ENCODE data around the gene DACT1.

Gene DACT1

DNA sequence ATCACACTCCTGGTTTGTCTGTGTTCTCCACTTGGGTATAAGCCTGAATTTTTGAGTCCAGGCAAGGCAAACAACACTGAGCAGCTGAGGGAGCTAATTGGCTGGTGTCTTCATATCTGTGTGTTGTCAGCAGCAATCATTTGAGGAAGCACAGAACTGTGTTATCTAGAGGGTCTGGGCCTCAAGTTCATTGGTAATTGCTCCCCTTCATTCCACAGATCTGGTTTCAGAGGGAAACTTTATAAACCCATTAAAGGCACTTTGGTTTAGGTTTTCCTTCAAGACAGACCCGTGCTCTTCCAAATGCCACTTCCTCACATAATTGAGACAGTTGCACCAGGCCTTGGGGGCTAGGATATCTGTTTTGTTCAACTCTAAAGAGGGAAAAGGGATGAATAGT, 5.6 kb downstream of the DACT1 start:
- peaks cover 9% of the 10 kb centered on the region for H3K27me3 ChIP-seq (ENCODE audit: insufficient read depth, insufficient read length)

GRCh38 chr14:58645641-58646040, 7.9 kb downstream of the DACT1 start:
- Histone ChIP-seq H3K9me3 (ENCODE audit: insufficient read depth, low read length) (no peaks in the 10 kb centered on the region), H3K9ac (ENCODE audit: insufficient read length, low read depth) (no peak overlapping the region), H3K27me3 (ENCODE audit: insufficient read depth, insufficient read length) (no peaks in the 10 kb centered on the region), H3K36me3 (ENCODE audit: insufficient read depth, insufficient read length, low read length) (peaks cover 82% of the 10 kb centered on the region), H3K4me1 (ENCODE audit: insufficient read depth, insufficient read length) (no peaks in the 10 kb centered on the region), H3K4me3 (ENCODE audit: insufficient read length, low read depth) (no peak overlapping the region)
- DNase-seq (ENCODE audit: low read depth, low spot score), result no peak
- TF ChIP-seq YY1 (IDR thresholded peaks at IDR 0.05; ENCODE audit: insufficient read depth, insufficient read length) (no peak), ZNF274 (IDR thresholded peaks at IDR 0.05; ENCODE audit: low read depth, low read length) (no peak), SUZ12 (IDR thresholded peaks at IDR 0.05; ENCODE audit: extremely low read depth, insufficient read depth, insufficient read length) (no peak)

More for the DNA sequence above, 5.6 kb downstream of the DACT1 start:
- Histone ChIP-seq H3K9me3 (ENCODE audit: insufficient read depth, low read length) (no peaks in the 10 kb centered on the region), H3K9ac (ENCODE audit: insufficient read length, low read depth) (no peak overlapping the region), H3K4me1 (ENCODE audit: insufficient read depth, insufficient read length) (no peaks in the 10 kb centered on the region), H3K4me3 (ENCODE audit: insufficient read length, low read depth) (no peak overlapping the region), H3K36me3 (ENCODE audit: insufficient read depth, insufficient read length, low read length) (peaks cover 82% of the 10 kb centered on the region)
- no peak for DNase-seq (ENCODE audit: low read depth, low spot score)
- TF ChIP-seq SUZ12 (IDR thresholded peaks at IDR 0.05; ENCODE audit: extremely low read depth, insufficient read depth, insufficient read length) (no peak), ZNF274 (IDR thresholded peaks at IDR 0.05; ENCODE audit: low read depth, low read length) (no peak), YY1 (IDR thresholded peaks at IDR 0.05; ENCODE audit: insufficient read depth, insufficient read length) (no peak)

DNA sequence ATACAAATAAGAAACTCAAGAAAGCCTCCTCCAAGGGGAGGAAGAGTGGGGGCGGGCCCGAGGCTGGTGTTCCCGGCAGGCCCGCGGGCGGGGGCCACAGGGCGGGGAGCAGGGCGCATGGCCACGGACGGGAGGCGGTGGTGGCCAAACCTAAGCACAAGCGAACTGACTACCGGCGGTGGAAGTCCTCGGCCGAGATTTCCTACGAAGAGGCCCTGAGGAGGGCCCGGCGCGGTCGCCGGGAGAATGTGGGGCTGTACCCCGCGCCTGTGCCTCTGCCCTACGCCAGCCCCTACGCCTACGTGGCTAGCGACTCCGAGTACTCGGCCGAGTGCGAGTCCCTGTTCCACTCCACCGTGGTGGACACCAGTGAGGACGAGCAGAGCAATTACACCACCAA, 8.7 kb downstream of the DACT1 start:
- H3K4me3 ChIP-seq (ENCODE audit: insufficient read length, low read depth), result no peak overlapping the region
- H3K4me1 ChIP-seq (ENCODE audit: insufficient read depth, insufficient read length), result no peaks in the 10 kb centered on the region
- peaks cover 74% of the 10 kb centered on the region for H3K36me3 ChIP-seq (ENCODE audit: insufficient read depth, insufficient read length, low read length)
- H3K9me3 ChIP-seq (ENCODE audit: insufficient read depth, low read length), result no peaks in the 10 kb centered on the region
- no peak overlapping the region for H3K9ac ChIP-seq (ENCODE audit: insufficient read length, low read depth)
- H3K27me3 ChIP-seq (ENCODE audit: insufficient read depth, insufficient read length), result no peaks in the 10 kb centered on the region
- no peak for DNase-seq (ENCODE audit: low read depth, low spot score)
- no peak for TF ChIP-seq YY1 (IDR thresholded peaks at IDR 0.05; ENCODE audit: insufficient read depth, insufficient read length)
- TF ChIP-seq ZNF274 (IDR thresholded peaks at IDR 0.05; ENCODE audit: low read depth, low read length), result no peak
- TF ChIP-seq SUZ12 (IDR thresholded peaks at IDR 0.05; ENCODE audit: extremely low read depth, insufficient read depth, insufficient read length), result no peak

DNA sequence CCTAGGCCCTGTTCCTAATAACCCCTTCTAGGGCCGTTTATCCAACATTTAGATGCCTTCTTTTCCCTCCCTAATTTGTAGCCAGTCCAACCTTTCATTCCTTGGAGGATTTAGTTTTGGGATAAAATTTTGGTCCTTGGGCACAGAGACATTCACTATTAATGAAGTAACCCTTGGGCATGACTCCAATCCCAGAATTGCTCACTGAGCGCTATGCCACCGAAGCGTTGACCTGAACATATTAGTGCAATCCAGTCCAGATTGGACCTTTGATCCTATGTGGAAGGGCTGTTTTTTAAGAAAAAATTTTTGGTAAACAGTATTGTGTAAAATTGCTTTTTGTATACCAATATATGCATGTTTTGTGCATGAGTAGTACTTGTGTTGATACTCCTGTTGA, 10.0 kb downstream of the DACT1 start:
- no peak for DNase-seq (ENCODE audit: low read depth, low spot score)

GRCh38 chr14:58650857-58651256, 13.1 kb downstream of the DACT1 start:
- Histone ChIP-seq H3K4me1 (ENCODE audit: insufficient read depth, insufficient read length) (no peaks in the 10 kb centered on the region), H3K27me3 (ENCODE audit: insufficient read depth, insufficient read length) (no peaks in the 10 kb centered on the region), H3K9me3 (ENCODE audit: insufficient read depth, low read length) (no peaks in the 10 kb centered on the region), H3K9ac (ENCODE audit: insufficient read length, low read depth) (no peak overlapping the region), H3K36me3 (ENCODE audit: insufficient read depth, insufficient read length, low read length) (peaks cover 30% of the 10 kb centered on the region), H3K4me3 (ENCODE audit: insufficient read length, low read depth) (no peak overlapping the region)
- TF ChIP-seq YY1 (IDR thresholded peaks at IDR 0.05; ENCODE audit: insufficient read depth, insufficient read length) (no peak), SUZ12 (IDR thresholded peaks at IDR 0.05; ENCODE audit: extremely low read depth, insufficient read depth, insufficient read length) (no peak), ZNF274 (IDR thresholded peaks at IDR 0.05; ENCODE audit: low read depth, low read length) (no peak)
- no peak for DNase-seq (ENCODE audit: low read depth, low spot score)

More for the DNA sequence above, 10.0 kb downstream of the DACT1 start:
- H3K27me3 ChIP-seq (ENCODE audit: insufficient read depth, insufficient read length), result no peaks in the 10 kb centered on the region
- H3K4me1 ChIP-seq (ENCODE audit: insufficient read depth, insufficient read length), result no peaks in the 10 kb centered on the region
- no peaks in the 10 kb centered on the region for H3K9me3 ChIP-seq (ENCODE audit: insufficient read depth, low read length)
- no peak overlapping the region for H3K9ac ChIP-seq (ENCODE audit: insufficient read length, low read depth)
- H3K4me3 ChIP-seq (ENCODE audit: insufficient read length, low read depth), result no peak overlapping the region
- TF ChIP-seq YY1 (IDR thresholded peaks at IDR 0.05; ENCODE audit: insufficient read depth, insufficient read length) (no peak), SUZ12 (IDR thresholded peaks at IDR 0.05; ENCODE audit: extremely low read depth, insufficient read depth, insufficient read length) (no peak), ZNF274 (IDR thresholded peaks at IDR 0.05; ENCODE audit: low read depth, low read length) (no peak)
- H3K36me3 ChIP-seq (ENCODE audit: insufficient read depth, insufficient read length, low read length), result peaks cover 61% of the 10 kb centered on the region

GRCh38 chr14:58656671-58657411, 19.1 kb downstream of the DACT1 start:
- DNase-seq (ENCODE audit: low read depth, low spot score), result no peak
- TF ChIP-seq ZNF274 (IDR thresholded peaks at IDR 0.05; ENCODE audit: low read depth, low read length), result no peak
- no peak for TF ChIP-seq YY1 (IDR thresholded peaks at IDR 0.05; ENCODE audit: insufficient read depth, insufficient read length)
- TF ChIP-seq SUZ12 (IDR thresholded peaks at IDR 0.05; ENCODE audit: extremely low read depth, insufficient read depth, insufficient read length), result no peak
- Histone ChIP-seq H3K4me1 (ENCODE audit: insufficient read depth, insufficient read length) (no peaks in the 10 kb centered on the region), H3K4me3 (ENCODE audit: insufficient read length, low read depth) (no peak overlapping the region), H3K9ac (ENCODE audit: insufficient read length, low read depth) (no peak overlapping the region), H3K36me3 (ENCODE audit: insufficient read depth, insufficient read length, low read length) (no peaks in the 10 kb centered on the region), H3K9me3 (ENCODE audit: insufficient read depth, low read length) (no peaks in the 10 kb centered on the region), H3K27me3 (ENCODE audit: insufficient read depth, insufficient read length) (no peaks in the 10 kb centered on the region)

DNA sequence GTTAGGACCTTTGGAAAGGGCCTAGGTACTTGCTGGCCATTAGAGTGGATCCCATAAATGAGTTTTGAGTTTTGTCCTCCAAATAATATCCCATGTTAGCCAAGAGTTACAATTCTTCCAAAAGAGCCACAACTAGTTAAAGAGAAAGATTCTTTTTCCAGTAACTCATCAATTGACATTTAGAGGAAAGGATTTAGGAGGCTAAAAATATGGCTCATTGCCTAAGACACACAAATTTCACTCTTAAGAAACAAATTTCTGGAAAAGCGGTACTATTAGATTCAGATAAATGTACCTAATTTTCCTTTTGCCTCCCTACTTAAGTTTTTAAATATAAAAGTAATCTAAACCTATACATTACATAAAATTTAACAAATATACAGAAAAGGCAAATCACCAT, 21.3 kb downstream of the DACT1 start:
- DNase-seq (ENCODE audit: low read depth, low spot score), result no peak
- Histone ChIP-seq H3K9me3 (ENCODE audit: insufficient read depth, low read length) (no peaks in the 10 kb centered on the region), H3K4me3 (ENCODE audit: insufficient read length, low read depth) (no peak overlapping the region), H3K9ac (ENCODE audit: insufficient read length, low read depth) (no peak overlapping the region), H3K36me3 (ENCODE audit: insufficient read depth, insufficient read length, low read length) (no peaks in the 10 kb centered on the region), H3K4me1 (ENCODE audit: insufficient read depth, insufficient read length) (no peaks in the 10 kb centered on the region), H3K27me3 (ENCODE audit: insufficient read depth, insufficient read length) (no peaks in the 10 kb centered on the region)
- TF ChIP-seq ZNF274 (IDR thresholded peaks at IDR 0.05; ENCODE audit: low read depth, low read length), result no peak
- no peak for TF ChIP-seq SUZ12 (IDR thresholded peaks at IDR 0.05; ENCODE audit: extremely low read depth, insufficient read depth, insufficient read length)
- no peak for TF ChIP-seq YY1 (IDR thresholded peaks at IDR 0.05; ENCODE audit: insufficient read depth, insufficient read length)
